Fibroblast of lung (primary cell): ENCODE data around the gene IGF1. TPM values are rescaled to one million over a fixed set of nuclear protein-coding genes. Genes with fewer than 3 reads are reported as not detected.

ENCODE experiments used
- DNase-seq, 2 donors: peaks; one replicate each; pipeline versions ENCODE4 v3.0.0 to v3.0.0-alpha.2; 2010; ENCODE audit warnings: low read depth in 2 of 2
- H2AFZ ChIP-seq: 2 replicates; pipeline ENCODE4 v1.5.1; 2012; ENCODE audit warnings: low read length, control low read depth, inconsistent platforms
- H3K27ac ChIP-seq: 2 replicates; pipeline ENCODE4 v1.5.1; 2011; ENCODE audit warnings: low read length, control low read depth; ENCODE audit not compliant: insufficient read depth
- H3K27me3 ChIP-seq: 2 replicates; pipeline ENCODE4 v1.5.1; 2011; ENCODE audit warnings: mild to moderate bottlenecking, low read length; ENCODE audit not compliant: control insufficient read depth, insufficient read depth
- H3K36me3 ChIP-seq: 2 replicates; pipeline ENCODE4 v1.5.1; 2011; ENCODE audit warnings: low read length; ENCODE audit not compliant: control insufficient read depth, insufficient read depth
- H3K4me1 ChIP-seq: 2 replicates; pipeline ENCODE4 v1.5.1; 2011; ENCODE audit warnings: low read length; ENCODE audit not compliant: control insufficient read depth, insufficient read depth; ENCODE audit errors: extremely low read depth
- H3K4me2 ChIP-seq: 2 replicates; pipeline ENCODE4 v1.5.1; 2011; ENCODE audit warnings: low read length, control low read depth; ENCODE audit not compliant: insufficient read depth; ENCODE audit errors: extremely low read depth
- H3K4me3 ChIP-seq, 4 experiments: fragments of 200-600 bp in 1 of 4; sonication (generic) in 1 of 4; replicated peaks in 1 of 4; 2 replicates each; pipeline ENCODE4 v1.5.1; 2011 to 2016; ENCODE audit warnings: low read length in 4 of 4, low read depth in 3 of 4, mild to moderate bottlenecking in 3 of 4, control low read depth in 2 of 4, inconsistent platforms in 1 of 4, mixed read lengths in 1 of 4; ENCODE audit not compliant: insufficient read depth in 1 of 4; ENCODE audit errors: control extremely low read depth in 1 of 4
- H3K79me2 ChIP-seq: 2 replicates; pipeline ENCODE4 v1.5.1; 2012; ENCODE audit warnings: mild to moderate bottlenecking, low read length, inconsistent platforms; ENCODE audit not compliant: control insufficient read depth, insufficient read depth
- H3K9ac ChIP-seq: 2 replicates; pipeline ENCODE4 v1.5.1; 2011; ENCODE audit warnings: mild to moderate bottlenecking, low read length, control low read depth; ENCODE audit not compliant: insufficient read depth
- H3K9me3 ChIP-seq: 2 replicates; pipeline ENCODE4 v1.5.1; 2012; ENCODE audit warnings: low read depth, low read length; ENCODE audit not compliant: control insufficient read depth, insufficient read depth
- H4K20me1 ChIP-seq: 2 replicates; pipeline ENCODE4 v1.5.1; 2011; ENCODE audit warnings: low read length; ENCODE audit not compliant: control insufficient read depth, insufficient read depth; ENCODE audit errors: extremely low read depth
- CTCF ChIP-seq, 2 donors: IDR thresholded peaks in 1 of 2; conservative IDR thresholded peaks in 1 of 2; 1 replicate in 1 of 2; 2 replicates in 1 of 2; pipeline ENCODE4 v1.5.1; 2011 to 2012; ENCODE audit warnings: low read length in 2 of 2, control low read depth in 1 of 2, inconsistent platforms in 1 of 2, low read depth in 1 of 2, mild to moderate bottlenecking in 1 of 2
- EZH2 ChIP-seq: IDR thresholded peaks from 2 replicates; pipeline ENCODE4 v1.5.1; 2012; ENCODE audit warnings: low read length, control low read depth, mild to moderate bottlenecking; ENCODE audit errors: missing control alignments
- polyA plus RNA-seq, 2 donors: library from polyadenylated mRNA; depleted of rRNA in 1 of 2; stranded (reverse) in 1 of 2; unstranded in 1 of 2; fragments of >200 nt; gene quantifications; 2 replicates each; pipeline ENCODE4 v1.2.1, GENCODE V29; 2011 to 2012; ENCODE audit warnings: missing spikeins in 1 of 2
- total RNA-seq: library from RNA; depleted of rRNA; stranded (reverse); fragments of >200 nt; gene quantifications from 2 replicates; pipeline ENCODE4 v1.2.1, GENCODE V29; 2014

The IGF1 gene
- total and polyA plus RNA-seq, 2 donors (not counting 1 experiment from before 2014, with no cell fraction given), result 0.05 to 0.83 TPM

GRCh38 chr12:102504280-102504679 lies 23.9 kb upstream of the IGF1 start:
- H3K4me2 ChIP-seq, result no peak overlapping the region
- no peak for DNase-seq
- no peaks in the 10 kb centered on the region for H3K27me3 ChIP-seq
- H3K4me3 ChIP-seq, result no peak overlapping the region
- H3K4me1 ChIP-seq, result no peaks in the 10 kb centered on the region
- no peaks in the 10 kb centered on the region for H3K36me3 ChIP-seq
- no peak overlapping the region for H2AFZ ChIP-seq
- H3K9ac ChIP-seq, result no peak overlapping the region
- H3K27ac ChIP-seq, result no peak overlapping the region
- H3K79me2 ChIP-seq, result no peaks in the 10 kb centered on the region
- TF ChIP-seq EZH2 (no peak), CTCF (conservative IDR thresholded peaks at IDR 0.05 in 1 of 2, IDR thresholded peaks at IDR 0.05 in 1 of 2; ENCODE audit: low read depth in 1 of 2, low read length in 2 of 2) (no peak)
- no peaks in the 10 kb centered on the region for H4K20me1 ChIP-seq
- no peaks in the 10 kb centered on the region for H3K9me3 ChIP-seq

GRCh38 chr12:102503831-102504230 lies 23.5 kb upstream of the IGF1 start:
- Histone ChIP-seq H3K79me2 (no peaks in the 10 kb centered on the region), H3K4me1 (no peaks in the 10 kb centered on the region)
- no peak for TF ChIP-seq CTCF (conservative IDR thresholded peaks at IDR 0.05 in 1 of 2, IDR thresholded peaks at IDR 0.05 in 1 of 2; ENCODE audit: low read depth in 1 of 2, low read length in 2 of 2)
- TF ChIP-seq EZH2, result no peak

GRCh38 chr12:102503056-102503681 lies 22.8 kb upstream of the IGF1 start:
- Histone ChIP-seq H3K36me3 (no peaks in the 10 kb centered on the region), H2AFZ (no peak overlapping the region), H3K4me3 (no peak overlapping the region), H3K9me3 (no peaks in the 10 kb centered on the region), H3K27ac (no peak overlapping the region), H3K9ac (no peak overlapping the region), H3K4me2 (no peak overlapping the region), H3K4me1 (no peaks in the 10 kb centered on the region), H3K27me3 (no peaks in the 10 kb centered on the region), H4K20me1 (no peaks in the 10 kb centered on the region), H3K79me2 (no peaks in the 10 kb centered on the region)
- no peak for DNase-seq
- TF ChIP-seq EZH2 (no peak), CTCF (conservative IDR thresholded peaks at IDR 0.05 in 1 of 2, IDR thresholded peaks at IDR 0.05 in 1 of 2; ENCODE audit: low read depth in 1 of 2, low read length in 2 of 2) (no peak)

More at GRCh38 chr12:102503831-102504230, 23.5 kb upstream of the IGF1 start:
- Histone ChIP-seq H3K9me3 (no peaks in the 10 kb centered on the region), H4K20me1 (no peaks in the 10 kb centered on the region), H3K4me3 (no peak overlapping the region), H3K4me2 (no peak overlapping the region), H3K27me3 (no peaks in the 10 kb centered on the region), H3K9ac (no peak overlapping the region), H3K27ac (no peak overlapping the region), H2AFZ (no peak overlapping the region), H3K36me3 (no peaks in the 10 kb centered on the region)
- no peak for DNase-seq
